H1 (cell line): Measurements from ENCODE around the gene SLC24A1. TPM values are rescaled to one million over a fixed set of nuclear protein-coding genes. Genes with fewer than 3 reads are reported as not detected.

Source experiments
- CTCF ChIA-PET: fragments of 300-600 bp; sonication (Branson Sonifier 250); formaldehyde crosslinking; loops from one replicate; lab custom pipeline; 2021; ENCODE audit not compliant: partially characterized antibody; lab: Charles Lee
- POLR2A ChIA-PET: fragments of 300-600 bp; sonication (Branson Sonifier 250); formaldehyde crosslinking; loops from one replicate; lab custom pipeline; 2021; ENCODE audit warnings: inconsistent platforms; ENCODE audit not compliant: partially characterized antibody; lab: Charles Lee
- DNase-seq, 2 experiments: peaks; one replicate each; pipeline versions ENCODE4 v3.0.0 to v3.0.0-alpha.2; 2010 to 2022; ENCODE audit warnings: low spot score in 2 of 2, low read depth in 1 of 2, mixed read lengths in 1 of 2
- FAIRE-seq: peaks from 2 replicates; lab custom pipeline; 2011; peaks lifted over from hg19 to GRCh38; lab: Jason Lieb, UNC
- H2AFZ ChIP-seq: 2 replicates; pipeline ENCODE4 v1.8.1; 2012; ENCODE audit warnings: low read length, inconsistent platforms
- H2AK5ac ChIP-seq: 2 replicates; pipeline ENCODE4 v1.6.1; 2013; ENCODE audit warnings: low read depth, low read length
- H2BK120ac ChIP-seq: replicated peaks from 2 replicates; pipeline ENCODE3; 2013; ENCODE audit warnings: low read depth, low read length, inconsistent platforms
- H2BK12ac ChIP-seq: 2 replicates; pipeline ENCODE4 v1.6.1; 2013; ENCODE audit warnings: low read depth, low read length
- H2BK15ac ChIP-seq: 2 replicates; pipeline ENCODE4 v1.6.1; 2013; ENCODE audit warnings: low read length
- H2BK20ac ChIP-seq: 2 replicates; pipeline ENCODE4 v1.6.1; 2013; ENCODE audit warnings: low read length
- H2BK5ac ChIP-seq: 2 replicates; pipeline ENCODE4 v1.6.1; 2013; ENCODE audit warnings: low read depth, low read length
- H3K14ac ChIP-seq: 2 replicates; pipeline ENCODE4 v1.6.1; 2013; ENCODE audit warnings: inconsistent platforms; ENCODE audit not compliant: insufficient read length
- H3K18ac ChIP-seq: 2 replicates; pipeline ENCODE4 v1.6.1; 2013; ENCODE audit warnings: low read length; ENCODE audit errors: extremely low read depth
- H3K23ac ChIP-seq: 2 replicates; pipeline ENCODE4 v1.6.1; 2013; ENCODE audit warnings: inconsistent platforms; ENCODE audit not compliant: insufficient read length
- H3K23me2 ChIP-seq: 2 replicates; pipeline ENCODE4 v1.6.1; 2013; ENCODE audit warnings: low read depth, low read length
- H3K27ac ChIP-seq: 2 replicates; pipeline ENCODE4 v1.6.1; 2011; ENCODE audit warnings: low read depth, low read length, inconsistent platforms
- H3K27me3 ChIP-seq, 4 experiments: replicated peaks in 1 of 4; 1 replicate in 1 of 4; 2 replicates in 3 of 4; pipeline versions ENCODE4 v1.6.1 to v1.8.1; 2011 to 2013; ENCODE audit warnings: low read length in 3 of 4, mild to moderate bottlenecking in 3 of 4, inconsistent platforms in 2 of 4, mixed read lengths in 2 of 4, moderate library complexity in 1 of 4; ENCODE audit not compliant: control insufficient read depth in 3 of 4, insufficient read depth in 3 of 4; ENCODE audit errors: extremely low read depth in 1 of 4
- H3K36me3 ChIP-seq, 4 experiments: 2 replicates each; pipeline versions ENCODE4 v1.6.1 to v1.8.1; 2011 to 2013; ENCODE audit warnings: mild to moderate bottlenecking in 4 of 4, low read length in 3 of 4, moderate library complexity in 2 of 4, control low read depth in 1 of 4, inconsistent platforms in 1 of 4; ENCODE audit not compliant: insufficient read depth in 4 of 4, control insufficient read depth in 2 of 4
- H3K4ac ChIP-seq: replicated peaks from 2 replicates; pipeline ENCODE3; 2013; ENCODE audit warnings: low read length, low read depth, mixed read lengths, inconsistent platforms; ENCODE audit not compliant: insufficient read length
- H3K4me1 ChIP-seq, 4 experiments: replicated peaks in 1 of 4; 1 replicate in 1 of 4; 2 replicates in 3 of 4; pipeline versions ENCODE4 v1.6.1 to v1.8.1; 2011 to 2013; ENCODE audit warnings: low read length in 3 of 4, inconsistent platforms in 2 of 4, mixed read lengths in 1 of 4; ENCODE audit not compliant: insufficient read depth in 4 of 4, control insufficient read depth in 3 of 4
- H3K4me2 ChIP-seq, 2 experiments: 2 replicates each; pipeline versions ENCODE4 v1.6.1 to v1.8.1; 2011 to 2013; ENCODE audit warnings: low read depth in 2 of 2, low read length in 2 of 2, control low read depth in 1 of 2, inconsistent platforms in 1 of 2, mild to moderate bottlenecking in 1 of 2; ENCODE audit not compliant: insufficient read depth in 1 of 2
- H3K4me3 ChIP-seq, 4 experiments: fragments of 200-600, 300-600 bp in 1 of 4; sonication (generic), shearing (Covaris generic), sonication (Bioruptor Twin) in 1 of 4; 2 replicates each; pipeline versions ENCODE4 v1.5.1 to v1.8.1; 2011 to 2016; ENCODE audit warnings: low read length in 4 of 4, low read depth in 3 of 4, control low read depth in 2 of 4, inconsistent platforms in 2 of 4, mild to moderate bottlenecking in 2 of 4, mixed read lengths in 1 of 4, moderate library complexity in 1 of 4; ENCODE audit not compliant: insufficient read depth in 2 of 4; ENCODE audit errors: extremely low read depth in 1 of 4
- H3K56ac ChIP-seq: replicated peaks from 2 replicates; pipeline ENCODE3; 2013; ENCODE audit warnings: low read depth, mild to moderate bottlenecking, mixed read lengths, low read length, inconsistent platforms; ENCODE audit not compliant: insufficient read length
- H3K79me1 ChIP-seq: 2 replicates; pipeline ENCODE4 v1.6.1; 2013; ENCODE audit warnings: low read depth, low read length, control low read depth
- H3K79me2 ChIP-seq, 2 experiments: 2 replicates each; pipeline versions ENCODE4 v1.6.1 to v1.8.1; 2012 to 2013; ENCODE audit warnings: low read length in 2 of 2, mild to moderate bottlenecking in 2 of 2, inconsistent platforms in 1 of 2; ENCODE audit not compliant: insufficient read depth in 2 of 2, control insufficient read depth in 1 of 2
- H3K9ac ChIP-seq, 4 experiments: replicated peaks in 1 of 4; 1 replicate in 1 of 4; 2 replicates in 3 of 4; pipeline versions ENCODE4 v1.6.1 to v1.8.1; 2011 to 2013; ENCODE audit warnings: low read depth in 3 of 4, low read length in 3 of 4, control low read depth in 2 of 4, mild to moderate bottlenecking in 2 of 4, moderate library complexity in 2 of 4, inconsistent platforms in 1 of 4; ENCODE audit errors: extremely low read depth in 1 of 4
- H3K9me3 ChIP-seq, 2 experiments: 2 replicates each; pipeline versions ENCODE4 v1.6.1 to v1.8.1; 2012 to 2013; ENCODE audit warnings: mild to moderate bottlenecking in 2 of 2, moderate library complexity in 2 of 2, control low read depth in 1 of 2, inconsistent platforms in 1 of 2, low read depth in 1 of 2, low read length in 1 of 2, mixed read lengths in 1 of 2; ENCODE audit not compliant: insufficient read depth in 2 of 2
- H4K20me1 ChIP-seq, 2 experiments: replicated peaks in 1 of 2; 2 replicates each; pipeline versions ENCODE3 to v1.8.1; 2011 to 2013; ENCODE audit warnings: inconsistent platforms in 2 of 2, low read length in 2 of 2, mild to moderate bottlenecking in 1 of 2; ENCODE audit not compliant: insufficient read depth in 2 of 2, control insufficient read depth in 1 of 2
- H4K5ac ChIP-seq: 2 replicates; pipeline ENCODE4 v1.6.1; 2013; ENCODE audit warnings: low read length, low read depth, mixed read lengths, inconsistent platforms; ENCODE audit not compliant: insufficient read length
- H4K8ac ChIP-seq: 2 replicates; pipeline ENCODE4 v1.8.0; 2013; ENCODE audit warnings: mild to moderate bottlenecking, moderate library complexity, low read length, inconsistent platforms; ENCODE audit not compliant: insufficient read depth; ENCODE audit errors: extremely low read depth
- H4K91ac ChIP-seq: replicated peaks from 2 replicates; pipeline ENCODE3; 2013; ENCODE audit warnings: low read length, mixed read lengths, inconsistent platforms; ENCODE audit not compliant: insufficient read length
- BRCA1 ChIP-seq: IDR thresholded peaks from 2 replicates; pipeline ENCODE4 v1.6.1; 2012; ENCODE audit warnings: low read depth, low read length, improper control_type of control experiment
- CHD1 ChIP-seq: IDR thresholded peaks from 2 replicates; pipeline ENCODE4 v1.6.1; 2012; ENCODE audit warnings: low read depth, low read length, improper control_type of control experiment
- CHD2 ChIP-seq: IDR thresholded peaks from 2 replicates; pipeline ENCODE4 v1.6.1; 2012; ENCODE audit warnings: low read length, improper control_type of control experiment
- EP300 ChIP-seq, 2 experiments: IDR thresholded peaks; 1 replicate in 1 of 2; 2 replicates in 1 of 2; pipeline ENCODE4 v1.6.1; 2011 to 2012; ENCODE audit warnings: low read depth in 2 of 2, low read length in 2 of 2, mild to moderate bottlenecking in 2 of 2, borderline replicate concordance in 1 of 2, inconsistent platforms in 1 of 2, moderate library complexity in 1 of 2
- FOSL1 ChIP-seq: IDR thresholded peaks from 2 replicates; pipeline ENCODE4 v1.6.1; 2011; ENCODE audit warnings: mild to moderate bottlenecking, low read depth, low read length, moderate library complexity; ENCODE audit not compliant: insufficient read depth
- HDAC6 ChIP-seq: IDR thresholded peaks from one replicate; pipeline ENCODE4 v1.7.1; 2012; ENCODE audit warnings: low read depth, mild to moderate bottlenecking, inconsistent platforms, low read length, moderate library complexity
- MAX ChIP-seq: IDR thresholded peaks from 2 replicates; pipeline ENCODE4 v1.6.1; 2012; ENCODE audit warnings: inconsistent platforms
- RNF2 ChIP-seq: fragments of 200-900, 300-1000 bp; sonication (generic); IDR thresholded peaks from 2 replicates; pipeline ENCODE4 v1.7.1; 2016; ENCODE audit warnings: borderline replicate concordance, low read depth, mild to moderate bottlenecking, antibody characterized with exemption, low read length; ENCODE audit not compliant: poor library complexity, severe bottlenecking; ENCODE audit errors: missing control alignments
- SIN3A ChIP-seq, 2 experiments: IDR thresholded peaks in 1 of 2; conservative IDR thresholded peaks in 1 of 2; 2 replicates each; pipeline ENCODE4 v1.6.1; 2011 to 2012; ENCODE audit warnings: low read length in 2 of 2, improper control_type of control experiment in 1 of 2, low read depth in 1 of 2, mild to moderate bottlenecking in 1 of 2
- TCF12 ChIP-seq: IDR thresholded peaks from 2 replicates; pipeline ENCODE4 v1.6.1; 2011; ENCODE audit warnings: low read depth, mild to moderate bottlenecking, low read length
- WGBS, 2 experiments: shearing (Covaris generic) in 1 of 2; methylation state at CpG; one replicate each; pipeline versions ENCODE4 v1.1.6 to v1.1.7; 2013 to 2015; ENCODE audit warnings: low lambda C conversion rate in 2 of 2, mixed read lengths in 2 of 2, inconsistent platforms in 1 of 2, low coverage in 1 of 2, missing lambda C conversion rate in 1 of 2; ENCODE audit not compliant: insufficient replicate concordance in 2 of 2, insufficient coverage in 1 of 2, insufficient read length in 1 of 2; ENCODE audit errors: extremely low coverage in 1 of 2, missing lambda C conversion rate in 1 of 2; 5-methylcytosine and 5-hydroxymethylcytosine counted together
- polyA plus RNA-seq, 7 experiments: library from polyadenylated mRNA; depleted of rRNA in 3 of 7; stranded (reverse) in 5 of 7; unstranded in 2 of 7; fragments of >200 nt in 5 of 7; fragments of 200-250 nt in 2 of 7; gene quantifications; 1 replicate in 5 of 7; 2 replicates in 1 of 7; 4 replicates in 1 of 7; pipeline versions ENCODE4 v1.2.1 to v1.2.3, GENCODE V29; 2011 to 2013; ENCODE audit warnings: missing spikeins in 2 of 7, mixed read lengths in 2 of 7
- total RNA-seq: library from RNA; stranded (reverse); fragmentation: NEBNext Ultra II Directional; extraction: Animal tissue kit (Norgen Biotek cat#: 25700); gene quantifications from 2 replicates; pipeline ENCODE4 v1.2.1, GENCODE V29; 2021
- TF ChIP-seq, protein P1 (sequence below), 3 experiments: IDR thresholded peaks; 1 replicate in 2 of 3; 2 replicates in 1 of 3; pipeline versions ENCODE4 v1.5.1 to v1.6.1; 2011; ENCODE audit warnings: low read length in 3 of 3, mild to moderate bottlenecking in 3 of 3, inconsistent platforms in 2 of 3, low read depth in 1 of 3, moderate library complexity in 1 of 3; ENCODE audit not compliant: insufficient read depth in 1 of 3; ENCODE audit errors: control extremely low read depth in 1 of 3

Gene SLC24A1
- total and polyA plus RNA-seq, 2 of the 8 experiments (the other 6 are each of a cell fraction or from before 2014, with no cell fraction given), result 4.9 to 6.6 TPM

GRCh38 chr15:65680544-65680943 is 58.8 kb downstream of the SLC24A1 start:
- FAIRE-seq (no peak), DNase-seq (no peak)
- ChIA-PET POLR2A (no interaction called here), CTCF (no interaction called here)
- H3K9me3 ChIP-seq, result no peaks in the 10 kb centered on the region
- H2BK20ac ChIP-seq, result no peak overlapping the region
- no peak overlapping the region for H2AK5ac ChIP-seq
- no peaks in the 10 kb centered on the region for H3K23me2 ChIP-seq
- no peaks in the 10 kb centered on the region; a peak in 1 of 7 replicates for H3K4me1 ChIP-seq
- H4K8ac ChIP-seq, result no peak overlapping the region
- no peak overlapping the region for H3K18ac ChIP-seq
- no peak overlapping the region for H3K27ac ChIP-seq
- WGBS, 2 experiments, result 90% methylated on average over 1 of the region's 1 CpG; no CpG with 5 or more reads in 1 of the 2 experiments
- no peak overlapping the region for H2BK5ac ChIP-seq
- H2BK120ac ChIP-seq, result no peak overlapping the region
- H4K91ac ChIP-seq, result no peak overlapping the region
- H3K36me3 ChIP-seq, result no peaks in the 10 kb centered on the region
- no peaks in the 10 kb centered on the region for H4K20me1 ChIP-seq
- no peaks in the 10 kb centered on the region for H3K79me1 ChIP-seq
- H3K23ac ChIP-seq, result no peak overlapping the region
- no peaks in the 10 kb centered on the region for H3K27me3 ChIP-seq
- no peak overlapping the region for H2BK12ac ChIP-seq
- H2AFZ ChIP-seq, result no peak overlapping the region
- H3K14ac ChIP-seq, result no peak overlapping the region
- no peak overlapping the region for H4K5ac ChIP-seq
- no peak overlapping the region for H3K4me3 ChIP-seq
- no peak overlapping the region for H3K9ac ChIP-seq
- no peak overlapping the region for H3K56ac ChIP-seq
- H2BK15ac ChIP-seq, result no peak overlapping the region
- no peaks in the 10 kb centered on the region for H3K79me2 ChIP-seq
- H3K4ac ChIP-seq, result no peak overlapping the region
- H3K4me2 ChIP-seq, result no peak overlapping the region
- no peak for TF ChIP-seq RNF2
- TF ChIP-seq, protein P1, sequence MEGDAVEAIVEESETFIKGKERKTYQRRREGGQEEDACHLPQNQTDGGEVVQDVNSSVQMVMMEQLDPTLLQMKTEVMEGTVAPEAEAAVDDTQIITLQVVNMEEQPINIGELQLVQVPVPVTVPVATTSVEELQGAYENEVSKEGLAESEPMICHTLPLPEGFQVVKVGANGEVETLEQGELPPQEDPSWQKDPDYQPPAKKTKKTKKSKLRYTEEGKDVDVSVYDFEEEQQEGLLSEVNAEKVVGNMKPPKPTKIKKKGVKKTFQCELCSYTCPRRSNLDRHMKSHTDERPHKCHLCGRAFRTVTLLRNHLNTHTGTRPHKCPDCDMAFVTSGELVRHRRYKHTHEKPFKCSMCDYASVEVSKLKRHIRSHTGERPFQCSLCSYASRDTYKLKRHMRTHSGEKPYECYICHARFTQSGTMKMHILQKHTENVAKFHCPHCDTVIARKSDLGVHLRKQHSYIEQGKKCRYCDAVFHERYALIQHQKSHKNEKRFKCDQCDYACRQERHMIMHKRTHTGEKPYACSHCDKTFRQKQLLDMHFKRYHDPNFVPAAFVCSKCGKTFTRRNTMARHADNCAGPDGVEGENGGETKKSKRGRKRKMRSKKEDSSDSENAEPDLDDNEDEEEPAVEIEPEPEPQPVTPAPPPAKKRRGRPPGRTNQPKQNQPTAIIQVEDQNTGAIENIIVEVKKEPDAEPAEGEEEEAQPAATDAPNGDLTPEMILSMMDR (IDR thresholded peaks at IDR 0.05; ENCODE audit: control extremely low read depth in 1 of 3, insufficient read depth in 1 of 3, low read depth in 1 of 3, low read length in 3 of 3), result no peak
- TF ChIP-seq MAX, result no peak
- TF ChIP-seq SIN3A (conservative IDR thresholded peaks at IDR 0.05 in 1 of 2, IDR thresholded peaks at IDR 0.05 in 1 of 2; ENCODE audit: low read depth in 1 of 2, low read length in 2 of 2), result no peak
- TF ChIP-seq CHD1, result no peak
- TF ChIP-seq CHD2, result no peak
- TF ChIP-seq HDAC6, result no peak
- TF ChIP-seq TCF12, result no peak
- TF ChIP-seq EP300 (IDR thresholded peaks at IDR 0.05; ENCODE audit: borderline replicate concordance in 1 of 2, low read depth in 2 of 2, low read length in 2 of 2), result no peak
- no peak for TF ChIP-seq BRCA1
- no peak for TF ChIP-seq FOSL1
